Kidney glomerular epithelial cell (primary cell): ENCODE measurements around the gene UNC5C.

Experiments
- DNase-seq: peaks from one replicate; lab custom pipeline; 2025; lab: John Stamatoyannopoulos, UW

UNC5C gene

GRCh38 chr4:95120456-95120855 lies 428.3 kb downstream of the UNC5C start:
- DNase-seq, result no peak

- DNase-seq, result no peak
Observed at GRCh38 chr4:95118497-95118896, 430.3 kb downstream of the UNC5C start.

- DNase-seq, result no peak
Observed at GRCh38 chr4:95114521-95114920, 434.3 kb downstream of the UNC5C start.
